NCI-H2081 treated with DMSO at 0.1 percent for 48 hours (cell line): Measurements from ENCODE around the gene RPS17.
"Not testable (repeated sequence)": the region's sequence is repeated elsewhere in the genome, so short reads cannot be mapped to it uniquely, and the experiment has no call there.

Experiments
- DNase-seq: peaks from one replicate; lab custom pipeline; 2025; lab: John Stamatoyannopoulos, UW

Gene RPS17

DNA sequence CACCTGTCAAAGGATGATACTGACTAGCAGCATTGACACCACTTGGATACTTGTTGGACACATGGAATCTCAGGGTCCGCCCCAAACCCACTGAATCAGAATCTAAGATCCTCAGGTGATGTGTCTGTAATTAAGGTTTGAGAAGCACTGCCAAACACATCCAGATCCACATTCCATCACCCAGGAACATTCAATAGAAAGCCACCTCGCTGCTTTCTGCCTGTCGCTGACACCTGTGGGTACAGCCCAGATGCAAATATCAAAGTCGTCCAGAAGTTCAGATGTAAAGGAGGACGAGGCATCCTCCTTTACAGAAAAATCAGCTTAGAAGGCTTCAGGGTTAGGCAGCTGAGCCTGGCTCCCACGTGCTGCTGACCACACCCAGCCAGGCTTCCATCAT lies 5.2 kb upstream of the RPS17 start:
- no peak for DNase-seq

DNA sequence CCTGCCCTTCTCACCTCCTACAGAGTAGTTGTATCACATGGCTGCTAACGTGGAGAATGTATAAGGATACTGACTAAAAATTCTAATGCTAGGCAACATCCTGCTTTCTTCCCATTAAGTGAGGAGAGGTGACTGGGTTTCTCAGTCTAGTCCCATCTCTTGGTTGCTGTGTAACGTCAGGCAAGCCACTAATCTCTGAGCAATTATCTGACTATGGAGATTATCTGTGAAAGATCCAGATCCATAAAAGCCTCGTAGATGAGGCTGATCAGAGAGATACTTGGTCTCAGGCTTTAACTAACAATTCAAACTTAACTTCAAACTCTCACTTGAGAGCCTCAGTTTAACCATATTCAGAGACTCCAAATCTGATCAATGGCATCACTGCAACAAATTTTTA lies 4.7 kb upstream of the RPS17 start:
- DNase-seq, result no peak

DNA sequence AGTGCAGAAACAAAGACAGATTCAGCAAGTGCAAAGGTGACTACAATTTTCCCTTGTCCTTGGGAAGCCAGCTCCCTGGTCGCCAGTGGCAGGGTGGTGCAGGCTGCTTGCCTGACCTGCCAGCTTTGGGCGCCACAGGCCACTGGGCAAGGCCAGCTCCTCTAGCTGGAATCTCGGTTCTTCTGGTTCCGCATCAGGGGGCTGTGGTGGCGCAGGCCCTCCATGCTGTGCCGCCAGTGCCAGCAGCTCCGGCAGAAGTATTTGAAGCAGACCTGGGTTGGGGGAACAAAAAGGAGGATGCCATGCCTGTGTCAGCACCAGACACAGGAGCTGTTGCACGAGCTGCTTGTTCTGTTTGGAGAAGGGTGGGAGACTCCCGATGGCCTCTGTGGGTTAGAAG lies 4.2 kb upstream of the RPS17 start:
- DNase-seq, result no peak

DNA sequence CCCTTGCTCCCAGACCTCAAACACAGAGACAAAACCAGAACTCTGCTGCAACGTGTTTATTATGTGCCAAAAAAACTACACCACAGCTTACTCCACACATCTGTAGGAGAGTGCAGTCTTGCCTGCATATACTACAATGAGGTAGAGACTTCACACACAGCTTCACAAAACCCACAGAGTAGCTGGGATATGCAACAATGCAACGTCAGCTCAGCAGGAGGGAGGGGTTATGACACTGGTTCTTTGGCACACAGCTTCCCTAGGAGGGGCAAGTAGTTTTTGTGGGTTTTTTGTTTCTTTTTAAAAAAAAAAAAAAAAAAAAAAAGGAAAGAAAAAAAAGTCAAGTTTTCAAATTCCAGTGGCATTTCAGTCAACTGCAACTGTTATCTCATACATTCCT lies 2.9 kb upstream of the RPS17 start:
- no peak for DNase-seq

DNA sequence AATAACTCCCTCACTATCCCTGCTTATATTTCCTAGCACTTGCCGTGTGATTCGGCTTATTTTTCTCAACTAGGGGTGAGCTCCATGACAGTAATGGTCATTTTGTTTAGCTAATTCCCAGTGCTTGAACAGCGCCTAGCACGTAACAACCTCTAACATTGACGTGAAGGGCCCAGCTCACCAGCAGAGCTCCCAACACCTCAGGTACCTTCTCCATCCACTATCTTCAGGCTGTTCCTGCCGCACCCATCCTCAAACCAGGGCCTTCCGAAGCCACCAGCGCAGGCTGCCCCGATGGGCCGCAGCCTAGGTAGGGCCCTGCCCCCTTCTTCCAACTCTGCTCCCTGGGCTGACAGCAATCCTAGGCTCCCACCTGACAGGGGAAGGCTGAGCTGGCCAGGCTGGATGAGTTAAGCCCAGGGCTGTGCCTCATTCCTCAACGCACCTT lies 751 bp upstream of the RPS17 start:
- DNase-seq, result no peak

DNA sequence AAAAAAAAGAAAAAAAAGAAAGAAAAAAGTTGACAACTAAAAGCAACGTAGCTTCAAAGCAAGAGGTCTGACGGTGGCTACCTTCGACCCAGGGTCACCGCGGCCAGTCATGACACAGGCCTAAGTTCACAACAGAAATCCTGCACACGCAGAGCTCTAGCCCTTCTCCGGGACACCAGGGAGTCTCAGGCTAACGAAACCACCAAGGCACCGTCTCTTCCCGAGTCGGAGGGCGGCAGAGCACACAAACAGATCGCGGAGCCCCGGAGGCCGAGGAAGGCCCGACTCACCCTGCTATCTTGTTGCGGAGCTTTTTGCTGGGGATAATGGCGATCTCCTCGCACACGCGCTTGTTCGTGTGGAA lies 584 bp downstream of the RPS17 start:
- DNase-seq, result no peak

DNA sequence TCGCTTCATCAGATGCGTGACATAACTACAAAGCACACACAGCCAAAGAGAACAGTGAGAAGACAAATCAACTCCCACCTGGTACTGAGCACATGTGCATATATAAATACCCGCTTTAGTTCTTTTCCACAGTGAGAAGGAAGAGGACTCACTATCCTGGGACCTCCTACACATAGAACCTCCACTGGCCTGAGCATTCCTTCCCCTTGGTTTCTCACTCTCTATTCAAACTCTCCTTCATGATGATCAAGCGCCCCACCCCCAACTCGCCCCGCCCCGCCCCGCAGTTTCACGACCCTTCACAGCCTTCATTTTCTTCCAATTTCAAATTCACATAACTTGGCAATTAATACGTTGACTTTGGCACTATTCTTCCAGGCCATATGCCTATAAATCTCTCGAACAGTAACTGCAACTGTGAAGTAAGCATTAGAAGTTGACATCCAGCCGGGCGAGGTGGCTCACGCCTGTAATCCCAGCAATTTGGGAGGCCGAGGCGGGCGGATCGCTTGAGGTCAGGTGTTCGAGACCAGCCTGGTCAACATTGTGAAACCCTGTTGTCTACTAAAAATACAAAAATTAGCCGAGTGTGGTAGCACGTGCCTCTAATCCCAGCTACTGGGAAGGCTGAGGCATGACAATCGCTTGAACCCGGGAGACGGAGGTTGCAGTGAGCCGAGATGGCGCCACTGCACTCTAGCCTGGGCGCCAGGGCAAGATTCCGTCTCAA lies 1.1 kb downstream of the RPS17 start:
- no peak for DNase-seq

DNA sequence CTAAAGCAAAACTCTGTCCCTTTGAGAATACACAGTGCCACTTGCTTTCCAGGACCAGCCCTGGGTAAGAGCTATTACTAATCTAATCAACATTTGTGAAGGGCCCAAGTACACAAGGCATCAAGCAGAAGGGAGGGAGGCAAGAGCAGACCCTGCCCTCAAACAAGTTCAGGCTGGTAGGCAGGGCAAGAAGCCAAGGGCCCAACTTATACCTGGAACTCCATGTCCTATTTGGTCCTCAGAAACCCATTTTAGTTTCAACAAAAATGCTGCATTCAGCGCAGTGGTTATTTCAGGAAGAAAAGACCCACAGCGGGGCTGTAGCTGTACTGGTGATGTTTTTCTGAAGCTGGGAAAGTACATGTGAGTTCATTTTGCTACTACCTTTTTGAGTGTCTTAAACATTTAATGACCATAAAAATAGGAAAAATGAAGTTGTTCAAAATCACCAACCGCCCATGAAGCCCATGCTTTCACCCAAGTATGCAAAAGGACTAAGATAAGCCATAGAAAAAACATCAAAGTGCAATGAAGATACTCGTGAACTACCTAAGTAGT lies 2.8 kb downstream of the RPS17 start:
- DNase-seq, result no peak

DNA sequence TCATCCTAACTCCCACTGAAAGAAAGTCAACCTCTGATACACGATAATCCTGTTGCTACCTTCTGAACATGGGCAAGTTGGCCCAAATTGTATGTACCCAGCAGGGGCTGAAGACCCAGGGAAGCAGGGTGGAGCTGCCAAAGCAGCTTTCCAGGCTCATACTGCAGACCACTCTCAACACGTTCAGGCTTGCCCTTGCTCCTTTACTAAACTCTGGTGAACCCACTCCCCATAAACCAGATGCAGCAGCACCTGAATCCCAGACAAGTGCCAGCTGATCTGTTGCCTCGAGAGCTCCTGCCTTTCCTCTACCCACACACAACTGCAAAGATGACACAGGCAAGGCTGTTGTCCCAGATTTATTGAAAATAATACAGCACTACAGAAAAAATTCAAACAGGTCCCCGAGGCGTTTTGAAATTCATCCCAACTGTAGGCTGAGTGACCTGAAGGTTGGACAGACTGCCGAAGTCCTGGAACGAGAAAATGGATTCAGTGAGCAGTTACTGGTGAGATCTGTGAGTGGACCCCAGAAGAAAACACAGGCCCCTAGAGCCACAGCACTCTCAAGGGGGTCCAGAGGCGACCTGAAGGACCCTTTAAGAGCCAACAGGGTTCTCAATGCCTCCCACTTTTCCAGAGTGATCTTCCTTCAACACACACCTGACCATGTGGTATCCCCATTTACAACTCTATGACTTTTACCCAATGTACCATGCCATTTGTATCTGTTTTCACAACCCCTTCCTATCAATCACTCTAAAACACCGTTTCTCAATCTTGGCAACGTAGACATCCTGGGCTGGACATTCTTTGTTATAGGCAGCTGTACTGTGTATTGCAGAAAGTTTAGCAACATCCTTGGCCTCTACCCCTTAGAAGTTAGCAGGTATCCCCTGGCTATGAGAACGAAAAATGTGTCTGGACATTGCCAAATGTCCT lies 3.6 kb downstream of the RPS17 start:
- no peak for DNase-seq

DNA sequence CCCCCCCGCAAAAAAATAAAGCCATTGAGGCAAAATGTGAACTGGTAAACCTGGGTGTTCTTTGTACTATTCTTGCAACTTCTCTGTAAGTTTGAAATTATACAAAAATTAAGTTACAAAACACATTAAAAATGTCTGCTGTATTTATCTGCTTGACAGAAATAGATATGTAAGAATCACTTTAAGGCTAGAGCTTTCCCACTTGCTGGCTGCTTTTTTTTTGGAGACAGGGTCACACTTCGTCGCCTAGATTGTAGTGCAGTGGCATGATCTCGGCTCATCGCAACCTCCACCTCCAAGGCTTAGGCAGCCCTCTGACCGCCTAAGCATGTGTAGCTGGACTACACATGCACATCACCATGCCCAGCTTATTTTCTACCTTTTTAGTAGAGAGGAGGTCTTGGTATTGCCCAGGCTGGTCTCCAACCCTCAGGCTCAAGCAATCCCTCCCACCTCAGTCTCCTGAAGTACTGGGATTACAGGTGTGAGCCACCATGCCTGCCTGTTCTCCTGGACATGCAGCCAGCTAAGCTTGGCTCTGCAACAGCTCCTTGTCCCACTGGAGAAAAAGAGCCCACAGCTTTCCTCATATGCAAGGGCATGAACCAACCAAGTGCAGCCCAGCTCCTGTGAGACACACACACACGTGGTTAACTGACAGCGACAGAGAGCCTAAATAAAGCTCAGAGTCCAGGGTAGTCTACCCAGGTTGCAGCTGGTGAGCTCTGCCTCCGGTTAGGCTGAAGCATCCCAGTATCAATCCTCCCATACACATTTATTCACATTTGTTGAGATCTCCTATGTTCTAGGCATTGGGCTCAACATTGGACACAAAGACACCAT lies 4.5 kb downstream of the RPS17 start:
- no peak for DNase-seq

DNA sequence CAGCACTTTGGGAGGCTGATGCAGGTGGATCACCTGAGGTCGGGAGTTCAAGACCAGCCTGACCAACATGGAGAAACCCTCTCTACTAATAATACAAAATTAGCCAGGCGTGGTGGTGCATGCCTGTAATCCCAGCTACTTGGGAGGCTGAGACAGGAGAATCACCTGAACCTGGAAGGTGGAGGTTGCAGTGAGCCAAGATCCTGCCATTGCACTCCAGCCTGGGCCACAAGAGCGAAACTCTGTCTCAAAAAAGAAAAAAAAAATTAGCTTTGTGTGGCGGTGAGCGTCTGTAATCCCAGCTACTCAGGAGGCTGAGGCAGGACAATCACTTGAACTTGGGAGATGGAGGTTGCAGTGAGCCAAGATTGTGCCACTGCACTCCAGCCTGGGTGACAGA lies 5.1 kb downstream of the RPS17 start:
- not testable (repeated sequence) for DNase-seq

DNA sequence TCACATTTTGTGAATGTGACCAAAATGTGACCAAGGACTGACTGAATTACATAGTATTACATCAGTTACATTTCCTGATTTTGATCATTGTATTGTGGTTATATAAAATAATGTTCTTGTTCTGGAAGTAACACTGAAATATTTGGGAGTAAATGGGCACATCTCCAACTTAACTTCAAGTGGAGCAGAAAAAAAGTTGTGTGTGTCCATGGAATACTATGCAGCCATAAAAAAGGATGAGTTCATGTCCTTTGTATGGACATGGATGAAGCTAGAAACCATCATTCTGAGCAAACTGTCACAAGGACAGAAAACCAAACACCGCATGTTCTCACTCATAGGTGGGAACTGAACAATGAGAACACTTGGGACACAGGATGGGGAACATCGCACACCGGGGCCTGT lies 5.8 kb downstream of the RPS17 start:
- DNase-seq, result not testable (repeated sequence)

DNA sequence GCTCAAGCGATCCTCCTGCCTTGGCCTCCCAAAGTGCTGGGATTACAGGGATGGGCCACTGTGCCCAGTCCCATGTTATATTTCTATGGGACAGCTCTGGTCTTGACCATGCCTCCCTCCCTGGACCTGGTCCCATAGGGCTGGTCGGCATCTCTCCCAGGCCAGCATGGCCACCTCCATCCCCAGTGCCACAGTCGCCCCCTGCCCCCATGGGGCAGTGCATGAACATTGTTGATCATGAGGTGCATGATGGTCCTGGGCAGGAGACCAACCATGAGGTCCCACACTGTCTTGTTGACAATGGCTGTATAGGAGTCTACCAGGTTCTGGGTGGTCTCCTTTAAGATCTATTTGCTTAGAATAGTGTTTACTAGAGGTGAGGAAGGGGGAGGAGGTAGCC lies 6.5 kb downstream of the RPS17 start:
- no peak for DNase-seq

DNA sequence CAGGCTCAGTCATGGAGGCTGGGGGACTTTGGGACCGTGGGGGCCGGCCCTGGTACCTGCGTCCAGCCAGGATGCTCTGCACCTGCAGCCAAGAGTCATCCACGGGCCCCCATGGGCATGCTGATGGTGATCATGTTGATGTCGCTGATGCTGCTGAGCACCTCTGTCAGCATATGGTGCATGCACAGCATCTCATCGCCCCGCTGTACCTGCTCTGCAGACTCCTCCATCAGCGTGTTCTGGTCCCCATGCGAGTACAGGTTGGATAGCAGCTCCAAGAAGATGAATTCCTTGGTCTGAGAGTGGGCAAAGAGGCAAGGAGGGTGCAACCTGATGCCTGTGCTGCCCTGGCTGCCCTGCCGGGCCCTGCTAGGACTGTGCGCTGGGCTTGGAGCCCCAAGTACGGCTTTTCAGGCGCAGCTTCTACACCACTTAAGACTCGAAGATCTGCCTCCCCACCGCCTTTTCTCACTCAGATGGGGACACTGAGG lies 7.2 kb downstream of the RPS17 start:
- no peak for DNase-seq

DNA sequence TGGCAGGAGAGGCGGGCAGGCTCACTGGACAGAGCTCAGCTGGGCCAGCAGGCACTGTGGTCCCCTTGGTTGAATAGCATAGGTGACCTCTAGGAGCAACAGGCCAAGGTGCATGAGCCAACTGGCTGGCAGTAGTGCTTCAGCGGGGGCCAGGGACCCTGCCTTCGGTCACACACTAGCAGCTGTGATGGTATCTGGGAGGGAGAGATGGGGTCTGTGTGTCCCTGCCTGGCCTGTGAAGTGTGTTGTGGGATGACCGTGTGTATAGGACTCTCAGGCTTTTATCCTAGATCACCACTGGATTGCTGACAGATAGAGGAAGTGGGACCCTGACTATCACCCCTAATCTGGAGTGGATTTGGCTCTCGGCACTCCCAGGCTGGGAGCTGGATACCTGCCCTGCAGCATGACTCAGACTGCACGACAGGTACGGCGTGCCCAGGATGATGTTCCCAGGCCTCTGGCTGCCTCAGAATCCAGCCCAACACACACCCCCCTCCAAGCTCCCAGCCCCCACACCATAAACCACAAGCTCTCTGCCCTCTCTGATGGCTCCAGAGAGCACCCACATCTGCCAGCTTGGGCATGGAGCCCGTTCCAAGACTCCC lies 7.8 kb downstream of the RPS17 start:
- DNase-seq, result no peak

DNA sequence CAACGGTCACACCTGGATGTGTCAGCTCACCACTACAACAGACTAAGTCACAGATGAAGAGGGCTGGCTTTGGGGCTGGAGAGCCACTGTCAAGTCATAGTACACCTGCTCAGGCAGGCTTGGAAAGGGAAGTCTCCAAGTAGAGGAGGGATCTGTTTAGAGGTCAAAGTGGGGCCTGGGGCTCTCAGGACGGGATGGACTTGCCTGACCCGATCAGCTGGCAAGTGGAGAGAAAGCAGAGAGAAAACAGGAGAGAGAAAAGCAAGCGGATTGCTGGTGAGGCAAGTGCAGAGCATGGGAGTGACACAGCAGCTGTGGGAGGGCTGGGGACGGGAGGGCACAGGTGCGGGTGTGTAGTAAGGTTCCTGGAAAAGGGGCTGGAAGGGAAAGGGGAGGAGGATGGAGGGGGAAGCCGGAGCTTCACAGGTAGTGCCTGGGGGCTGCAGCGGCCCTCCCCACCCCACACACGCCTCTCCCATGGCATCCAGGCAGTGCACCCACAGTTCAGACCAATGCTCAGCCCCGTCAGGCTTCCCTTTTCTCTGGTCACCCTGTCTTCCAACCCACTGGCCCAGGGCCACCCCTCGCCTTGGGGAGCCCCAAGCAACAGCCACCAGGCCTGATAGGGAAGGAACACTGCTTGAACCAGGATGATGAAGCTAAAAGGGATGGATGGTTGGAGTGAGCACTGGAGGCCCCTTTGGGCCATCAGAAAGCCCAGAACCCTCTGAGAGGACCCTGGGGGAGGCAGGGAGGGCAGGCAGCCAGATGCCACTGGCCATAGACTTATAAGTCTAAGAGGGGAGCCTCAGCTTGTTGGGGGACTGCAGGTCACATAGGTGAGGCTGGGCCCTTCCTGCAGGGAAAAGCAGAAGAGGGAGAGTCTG lies 8.5 kb downstream of the RPS17 start:
- DNase-seq, result no peak

DNA sequence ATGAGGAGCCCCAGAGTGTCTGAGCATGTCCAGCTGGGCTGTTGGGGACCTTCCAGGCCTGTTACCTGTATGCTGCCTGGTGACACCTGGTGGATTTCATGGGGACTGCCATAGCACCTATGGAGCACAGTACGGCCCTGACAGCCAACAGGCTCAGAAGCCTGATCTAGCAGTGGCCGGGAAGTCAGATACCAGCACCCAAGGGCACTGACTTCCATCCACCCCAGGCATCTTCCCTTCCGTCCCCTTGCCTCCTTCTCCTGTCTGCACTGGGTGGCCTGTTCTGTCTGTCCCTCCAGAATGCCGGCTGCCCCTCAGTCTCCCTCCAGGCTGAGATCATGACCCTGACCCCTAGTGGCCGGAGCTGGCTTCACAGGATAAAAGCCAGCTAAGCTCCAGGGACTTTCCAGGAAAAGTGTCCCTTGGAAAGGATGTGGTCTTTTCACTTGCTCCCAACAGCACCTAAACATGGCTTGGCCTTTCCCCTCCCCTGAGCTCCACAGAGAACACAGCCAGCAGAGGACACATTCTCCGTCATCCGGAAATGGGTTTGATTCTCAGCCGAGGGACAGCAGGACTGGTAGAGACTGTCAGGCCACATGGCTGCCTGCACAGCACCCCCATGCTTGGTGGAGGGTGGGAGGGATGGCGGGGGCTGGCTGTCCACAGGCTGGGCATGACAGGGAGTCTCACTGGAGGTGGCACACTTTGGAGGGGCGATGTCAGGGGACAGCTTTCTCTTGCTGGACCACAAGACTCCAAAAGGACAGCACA lies 9.5 kb downstream of the RPS17 start:
- DNase-seq, result no peak

DNA sequence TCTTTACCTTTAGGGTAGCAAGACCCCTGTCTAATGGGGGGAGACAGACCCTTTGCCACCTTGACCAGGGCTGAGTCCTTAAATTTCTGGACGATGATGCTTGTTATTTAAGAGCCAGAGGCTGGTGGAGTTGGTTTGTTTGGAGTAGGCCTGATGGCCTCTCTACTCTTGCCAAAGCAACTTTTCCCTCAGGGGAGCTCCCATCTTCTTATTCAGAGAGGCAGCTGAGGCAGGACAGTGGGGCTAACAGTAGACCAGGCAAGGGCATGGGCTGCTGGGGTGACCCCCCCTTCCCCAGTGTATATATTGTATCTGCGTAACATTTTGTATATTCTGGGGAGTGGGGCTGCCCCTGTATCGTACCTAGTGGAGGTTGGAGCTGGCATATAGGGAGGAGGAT lies 10.3 kb downstream of the RPS17 start:
- DNase-seq, result no peak

DNA sequence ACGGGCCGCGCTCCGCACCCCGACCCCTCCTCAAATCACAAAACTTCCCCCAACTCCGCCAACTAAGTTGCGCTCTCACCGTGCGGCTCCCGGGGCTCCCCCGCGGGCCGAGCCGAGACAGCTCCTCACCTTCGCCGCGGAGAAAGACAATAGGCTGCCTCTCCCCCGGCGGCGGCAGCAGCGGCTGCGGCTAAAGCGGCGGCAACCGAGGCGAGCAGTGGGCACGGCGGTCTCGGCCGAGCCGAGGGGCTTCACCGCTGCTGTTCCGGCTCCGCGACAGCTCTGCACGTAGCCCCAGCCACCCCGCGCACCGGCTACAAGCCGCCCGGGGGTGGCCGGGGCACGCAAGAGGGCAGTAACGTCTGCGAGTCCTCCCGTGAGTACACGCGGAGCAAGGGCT lies 26.7 kb downstream of the RPS17 start:
- DNase-seq, result not testable (repeated sequence)

DNA sequence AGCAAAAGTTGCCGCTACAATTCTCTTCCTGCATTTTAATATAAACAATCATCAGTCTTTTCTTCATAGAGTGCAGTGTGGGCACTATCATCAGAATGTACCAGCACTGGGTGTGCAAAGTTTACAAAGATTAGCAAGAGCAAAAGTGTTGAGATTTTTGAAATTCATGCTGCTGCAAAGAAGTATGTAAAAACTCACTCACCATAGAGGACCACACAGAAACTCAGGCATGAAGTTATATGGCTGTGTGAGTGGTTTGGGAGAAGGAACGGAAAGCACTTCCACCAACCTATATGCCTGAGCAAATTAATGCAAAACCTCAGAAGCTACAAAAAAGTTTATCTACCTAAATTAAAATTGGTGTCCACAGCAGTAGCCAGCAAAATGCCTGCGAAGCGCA lies 32.6 kb downstream of the RPS17 start:
- DNase-seq, result not testable (repeated sequence)
